Measurements from ENCODE around the gene NYAP1.
A peak's percentile ranks its signal among the peaks of the same experiment; 100 is the strongest.

The NYAP1 gene

GRCh38 chr7:100476903-100477870, 6.5 kb upstream of the NYAP1 start (continued):
- TF ChIP-seq PBX3 (CRISPR knock-in tag; IDR thresholded peaks at IDR 0.05), result no peak
- TF ChIP-seq ZIC2 (tag by site-specific recombination; IDR thresholded peaks at IDR 0.05), result peak; percentile 24; the same call in 1 of the 2 replicates
- peak; percentile 35; the same call in 1 of the 2 replicates for TF ChIP-seq ZEB2 (tag by site-specific recombination; IDR thresholded peaks at IDR 0.05)
- peak; percentile 89 for TF ChIP-seq GLIS1 (tag by site-specific recombination; IDR thresholded peaks at IDR 0.05)
- TF ChIP-seq BCL11A (tag by site-specific recombination; IDR thresholded peaks at IDR 0.05; ENCODE audit: low read depth), result no peak
- TF ChIP-seq ZNF280D (tag by site-specific recombination; IDR thresholded peaks at IDR 0.05), result no peak
- TF ChIP-seq ZNF596 (tag by site-specific recombination; IDR thresholded peaks at IDR 0.05), result no peak

- H3K36me3 ChIP-seq (ENCODE audit: control insufficient read depth in 2 of 2, insufficient read depth in 1 of 2, low read length in 2 of 2), result peaks cover 3 to 21% of the 10 kb centered on the region in 2 experiments; a peak in 2 of 3 replicates
- H3K27ac ChIP-seq (ENCODE audit: extremely low read depth, low read depth, low read length), result peak overlapping the region; percentile 80; the same call in 1 of the 2 replicates
- no peaks in the 10 kb centered on the region for H3K9me3 ChIP-seq (ENCODE audit: control insufficient read depth, insufficient read depth, low read depth, low read length)
- ChIA-PET POLR2A (interaction anchor here (0.6 to 3.2 kb wide), 6 partner anchors 49 to 239 kb away, joined by 3 to 32 read pairs (median 6); partner anchors contain the start of genes FBXO24, LRCH4 and ZCWPW1), CTCF (interaction anchor here (0.7 to 2.9 kb wide), 4 partner anchors 9 to 82 kb away, joined by 3 to 24 read pairs (median 14); no protein-coding TSS in a partner anchor)
- H3K4me1 ChIP-seq (ENCODE audit: control insufficient read depth, insufficient read depth, low read length), result peaks cover 9% of the 10 kb centered on the region
- peak overlapping the region; percentile 84 for H3K4me3 ChIP-seq (ENCODE audit: low read depth, low read length)
- no peak for TF ChIP-seq ZSCAN18 (tag by site-specific recombination; IDR thresholded peaks at IDR 0.05)
- no peak for TF ChIP-seq ZNF585B (tag by site-specific recombination; IDR thresholded peaks at IDR 0.05)
- TF ChIP-seq REPIN1 (tag by site-specific recombination; IDR thresholded peaks at IDR 0.05; ENCODE audit: low read depth), result no peak
- TF ChIP-seq ZNF571 (tag by site-specific recombination; IDR thresholded peaks at IDR 0.05), result no peak
- no peak for TF ChIP-seq ZNF704 (tag by site-specific recombination; IDR thresholded peaks at IDR 0.05)
- no peak for TF ChIP-seq ZNF18 (tag by site-specific recombination; IDR thresholded peaks at IDR 0.05)
- TF ChIP-seq ZNF544 (tag by site-specific recombination; IDR thresholded peaks at IDR 0.05), result no peak
- no peak for TF ChIP-seq ZNF155 (tag by site-specific recombination; IDR thresholded peaks at IDR 0.05)
- no peak for TF ChIP-seq ZNF121 (tag by site-specific recombination; IDR thresholded peaks at IDR 0.05)
- no peak for TF ChIP-seq ZNF701 (tag by site-specific recombination; IDR thresholded peaks at IDR 0.05)
- TF ChIP-seq ZNF362 (tag by site-specific recombination; IDR thresholded peaks at IDR 0.05), result no peak
- TF ChIP-seq ZNF354C (tag by site-specific recombination; IDR thresholded peaks at IDR 0.05; ENCODE audit: borderline replicate concordance, low read depth), result no peak
- TF ChIP-seq RBAK (tag by site-specific recombination; IDR thresholded peaks at IDR 0.05), result no peak
- TF ChIP-seq ZNF510 (tag by site-specific recombination; IDR thresholded peaks at IDR 0.05; ENCODE audit: insufficient replicate concordance), result no peak
- no peak for TF ChIP-seq OVOL3 (tag by site-specific recombination; IDR thresholded peaks at IDR 0.05)
- no peak for TF ChIP-seq ZNF624 (tag by site-specific recombination; IDR thresholded peaks at IDR 0.05)
Measured at GRCh38 chr7:100477871-100478267, 5.9 kb upstream of the NYAP1 start.
